Midbrain (tissue), 1 donor: ENCODE measurements around the gene SUPT5H.

Experiments
- DNase-seq: peaks from one replicate; lab custom pipeline; 2025; lab: John Stamatoyannopoulos, UW

SUPT5H gene

GRCh38 chr19:39409208-39410016 lies 36.0 kb upstream of the SUPT5H start:
- DNase-seq = peak; percentile 56

DNA sequence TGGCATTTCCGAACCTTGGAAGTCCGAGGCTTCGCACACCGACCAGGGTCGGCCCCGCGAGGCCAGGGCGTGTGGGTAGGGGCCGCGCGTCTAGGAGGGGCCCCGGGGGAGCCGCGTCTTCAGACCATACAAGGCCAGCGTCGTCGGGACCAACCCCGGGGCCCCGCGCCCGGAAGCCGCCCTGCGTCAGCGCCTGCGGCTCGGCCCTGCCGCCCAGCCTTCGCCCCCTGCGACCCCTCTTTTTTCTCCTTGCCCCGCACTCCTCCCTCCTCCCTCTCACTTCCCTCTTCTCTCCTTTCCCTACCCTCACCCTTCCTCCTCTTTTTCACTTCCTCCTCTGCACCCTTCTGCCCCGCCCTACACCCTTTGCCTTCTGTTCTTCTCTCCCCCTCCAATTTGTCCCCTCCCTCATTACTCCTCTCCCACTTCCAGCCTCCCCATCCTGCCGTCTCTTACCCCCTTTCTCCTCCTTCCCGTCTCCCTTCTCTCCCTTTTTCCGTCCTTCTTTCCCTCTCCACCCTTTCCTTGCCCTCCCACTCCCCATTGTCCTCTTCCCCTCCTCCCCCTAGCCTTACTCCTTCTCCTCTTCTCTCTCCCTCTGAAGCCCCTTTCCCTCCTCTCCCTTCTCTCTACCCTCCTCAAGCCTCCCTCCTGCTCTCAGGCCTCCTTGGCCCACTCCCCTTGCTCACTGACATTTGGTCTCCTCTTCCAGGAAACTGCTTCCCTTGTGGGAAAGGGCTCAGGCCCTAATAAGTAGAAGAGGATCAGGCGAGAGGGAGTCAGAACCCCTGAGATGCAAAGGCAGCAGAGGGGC lies 35.2 kb upstream of the SUPT5H start:
- peak; percentile 6 for DNase-seq

- DNase-seq = no peak
These were observed 34.6 kb upstream of the SUPT5H start for GRCh38 chr19:39410831-39411080.

GRCh38 chr19:39411081-39411831 lies 34.1 kb upstream of the SUPT5H start:
- DNase-seq = no peak

DNA sequence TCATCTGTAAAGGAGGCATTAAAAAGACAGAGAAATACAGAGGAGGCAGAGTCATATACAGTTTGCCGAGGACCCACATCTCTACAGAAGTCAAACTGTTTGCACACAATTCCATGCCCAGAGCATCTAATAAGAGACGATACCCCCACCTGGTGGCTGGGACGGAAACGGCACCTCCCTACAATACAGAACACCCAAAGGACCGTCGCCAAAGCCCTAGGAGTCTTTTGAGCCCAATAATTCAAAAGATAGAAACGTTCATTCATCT lies 33.6 kb upstream of the SUPT5H start:
- DNase-seq = peak; percentile 85

- DNase-seq = peak; percentile 94
These were observed 33.1 kb upstream of the SUPT5H start, which contains the start of gene PLEKHG2 for GRCh38 chr19:39412100-39412866. Gene PLEKHG2 (plus strand): TSS chr19:39412669. CDS start chr19:39414087, 1,418 bp downstream.

- DNase-seq = no peak
These were observed 32.5 kb upstream of the SUPT5H start for GRCh38 chr19:39412867-39413271.

- no peak for DNase-seq
These were observed 32.0 kb upstream of the SUPT5H start for GRCh38 chr19:39413272-39413910.

- no peak for DNase-seq
These were observed 31.3 kb upstream of the SUPT5H start for GRCh38 chr19:39413911-39414608.

DNA sequence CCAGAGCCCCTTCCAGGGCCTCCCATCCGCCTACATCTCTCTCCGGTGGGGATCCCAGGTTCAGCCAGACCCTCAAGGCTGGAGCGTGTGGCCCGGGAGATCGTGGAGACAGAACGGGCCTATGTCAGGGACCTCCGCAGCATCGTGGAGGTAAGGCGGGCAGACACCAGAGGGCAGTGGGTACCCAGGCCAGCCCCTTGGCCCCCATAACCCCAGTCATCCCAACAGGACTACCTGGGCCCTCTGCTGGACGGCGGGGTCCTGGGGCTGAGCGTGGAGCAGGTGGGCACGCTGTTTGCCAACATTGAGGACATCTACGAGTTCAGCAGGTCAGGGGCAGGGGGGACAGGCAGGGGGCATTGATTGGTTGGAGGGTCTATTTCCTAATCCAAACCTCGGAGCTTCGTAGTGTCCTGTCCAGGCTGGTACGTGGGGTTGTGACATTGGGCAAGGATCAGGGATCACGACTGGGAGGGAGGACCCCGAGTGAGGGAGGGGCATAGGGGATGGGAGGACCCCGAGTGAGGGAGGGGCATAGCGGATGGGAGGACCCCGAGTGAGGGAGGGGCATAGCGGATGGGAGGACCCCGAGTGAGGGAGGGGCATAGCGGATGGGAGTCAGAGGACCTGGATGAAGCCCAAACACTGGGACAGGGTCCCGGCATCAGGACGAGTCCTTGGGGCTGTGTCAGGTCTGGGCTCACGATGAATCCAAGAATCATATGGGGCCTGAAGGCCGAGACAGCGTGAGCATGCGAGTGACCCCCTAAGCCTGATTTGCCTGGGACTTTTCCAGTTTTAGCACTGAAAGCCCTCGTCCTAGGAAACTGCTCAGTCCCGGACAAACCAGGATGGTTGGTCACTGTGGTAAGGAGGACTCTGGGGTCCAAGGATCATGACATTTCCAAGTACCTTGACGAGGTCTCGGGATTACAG lies 30.0 kb upstream of the SUPT5H start:
- no peak for DNase-seq

GRCh38 chr19:39416152-39417120 lies 28.9 kb upstream of the SUPT5H start:
- no peak for DNase-seq

DNA sequence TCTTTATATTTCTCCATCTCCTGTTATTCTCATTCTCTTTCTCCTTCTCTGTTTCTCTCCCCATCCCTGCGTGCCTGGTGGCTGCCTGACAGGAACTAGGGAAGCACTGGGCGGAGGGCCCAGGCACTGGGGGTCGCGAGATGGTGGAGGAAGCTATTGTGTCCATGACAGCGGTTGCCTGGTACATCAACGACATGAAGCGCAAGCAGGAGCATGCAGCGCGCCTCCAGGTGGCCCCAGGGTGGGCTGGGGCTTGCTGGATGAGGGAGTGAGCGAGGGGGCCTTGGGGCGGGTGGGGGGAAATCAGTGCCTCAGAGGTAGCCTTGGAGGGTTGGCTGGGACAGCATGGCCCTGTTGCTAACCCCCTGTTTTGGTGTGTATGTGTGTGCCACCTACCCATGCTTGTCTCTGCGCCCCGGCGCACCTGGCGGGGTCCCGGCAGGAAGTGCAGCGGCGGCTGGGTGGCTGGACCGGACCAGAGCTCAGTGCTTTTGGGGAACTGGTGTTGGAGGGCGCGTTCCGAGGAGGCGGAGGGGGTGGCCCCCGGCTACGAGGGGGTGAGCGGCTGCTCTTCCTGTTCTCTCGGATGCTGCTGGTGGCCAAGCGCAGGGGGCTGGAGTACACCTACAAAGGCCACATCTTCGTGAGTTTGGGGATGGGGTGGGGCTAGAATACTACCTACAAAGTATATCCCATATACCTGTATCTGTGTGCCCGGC lies 27.8 kb upstream of the SUPT5H start:
- no peak for DNase-seq

DNA sequence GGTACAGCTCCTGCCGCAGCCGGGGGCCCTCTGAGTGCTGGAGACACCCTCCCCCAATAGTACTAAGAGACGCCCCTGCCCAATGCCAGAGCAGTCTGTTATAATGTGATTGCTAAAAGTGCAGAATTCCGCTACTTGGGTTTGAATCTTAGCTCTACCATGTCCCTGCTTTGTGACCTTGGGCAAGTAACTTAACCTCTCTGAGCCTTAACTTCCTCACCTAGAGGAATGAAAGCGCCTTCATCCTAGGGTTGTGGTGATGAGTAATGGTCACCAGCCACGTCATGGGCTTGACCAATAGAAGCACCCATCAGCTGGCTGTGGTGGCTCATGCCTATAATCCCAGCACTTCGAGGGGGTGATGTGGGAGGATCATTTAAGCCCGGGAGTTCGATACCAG lies 26.4 kb upstream of the SUPT5H start:
- no peak for DNase-seq

DNA sequence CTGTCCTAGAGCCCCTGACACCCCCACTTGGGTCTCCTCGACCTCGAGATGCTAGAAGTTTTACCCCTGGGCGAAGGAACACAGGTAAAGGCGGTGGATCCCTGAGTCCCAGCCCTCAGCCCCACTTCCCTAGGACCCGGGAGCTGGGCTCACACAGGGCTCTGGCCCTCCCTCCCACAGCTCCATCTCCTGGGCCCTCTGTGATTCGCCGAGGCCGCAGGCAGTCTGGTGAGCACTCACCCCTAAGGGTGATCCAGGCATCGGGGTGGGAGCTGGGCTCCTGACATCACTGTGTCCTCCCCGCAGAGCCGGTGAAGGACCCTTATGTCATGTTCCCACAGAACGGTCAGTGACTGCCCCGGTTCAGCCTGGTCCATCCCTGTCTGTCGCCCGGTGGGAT lies 24.6 kb upstream of the SUPT5H start:
- no peak for DNase-seq

DNA sequence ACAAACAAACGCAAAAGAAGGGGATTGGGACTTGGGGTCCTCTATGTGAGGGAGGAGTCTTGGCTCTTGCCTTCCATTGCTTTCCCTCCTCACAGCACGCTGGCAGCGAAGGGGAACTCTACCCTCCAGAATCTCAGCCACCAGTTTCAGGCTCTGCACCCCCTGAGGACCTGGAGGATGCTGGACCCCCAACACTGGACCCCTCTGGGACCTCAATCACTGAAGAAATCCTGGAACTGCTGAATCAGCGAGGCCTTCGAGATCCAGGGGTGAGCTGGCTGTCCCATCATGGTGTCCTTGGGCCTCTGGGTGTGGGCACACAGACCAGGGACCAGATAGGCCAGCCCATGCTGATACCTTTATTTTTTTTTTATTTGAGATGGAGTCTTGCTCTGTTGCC lies 23.4 kb upstream of the SUPT5H start:
- DNase-seq = no peak

DNA sequence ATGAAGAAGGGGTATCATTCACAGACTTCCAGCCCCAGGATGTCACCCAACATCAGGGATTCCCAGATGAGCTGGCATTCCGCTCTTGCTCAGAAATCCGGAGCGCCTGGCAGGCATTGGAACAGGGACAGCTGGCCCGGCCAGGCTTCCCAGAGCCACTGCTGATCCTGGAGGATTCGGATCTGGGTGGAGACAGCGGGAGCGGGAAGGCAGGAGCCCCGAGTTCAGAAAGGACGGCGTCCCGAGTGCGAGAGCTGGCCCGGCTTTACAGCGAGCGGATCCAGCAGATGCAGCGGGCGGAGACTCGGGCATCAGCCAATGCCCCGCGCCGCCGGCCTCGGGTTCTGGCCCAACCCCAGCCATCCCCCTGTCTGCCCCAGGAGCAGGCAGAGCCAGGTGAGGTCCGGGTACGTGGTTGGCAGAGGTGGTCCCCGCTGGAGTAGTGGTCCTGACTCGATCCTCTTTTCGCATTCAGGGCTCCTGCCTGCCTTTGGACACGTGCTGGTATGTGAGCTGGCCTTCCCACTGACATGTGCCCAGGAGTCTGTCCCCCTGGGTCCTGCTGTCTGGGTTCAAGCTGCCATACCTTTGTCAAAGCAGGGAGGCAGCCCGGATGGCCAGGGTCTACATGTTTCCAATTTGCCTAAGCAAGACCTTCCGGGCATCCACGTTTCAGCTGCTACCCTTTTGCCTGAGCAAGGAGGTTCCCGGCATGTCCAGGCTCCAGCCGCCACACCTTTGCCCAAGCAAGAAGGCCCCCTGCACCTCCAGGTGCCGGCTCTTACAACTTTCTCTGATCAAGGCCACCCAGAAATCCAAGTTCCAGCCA lies 21.9 kb upstream of the SUPT5H start:
- DNase-seq = no peak

DNA sequence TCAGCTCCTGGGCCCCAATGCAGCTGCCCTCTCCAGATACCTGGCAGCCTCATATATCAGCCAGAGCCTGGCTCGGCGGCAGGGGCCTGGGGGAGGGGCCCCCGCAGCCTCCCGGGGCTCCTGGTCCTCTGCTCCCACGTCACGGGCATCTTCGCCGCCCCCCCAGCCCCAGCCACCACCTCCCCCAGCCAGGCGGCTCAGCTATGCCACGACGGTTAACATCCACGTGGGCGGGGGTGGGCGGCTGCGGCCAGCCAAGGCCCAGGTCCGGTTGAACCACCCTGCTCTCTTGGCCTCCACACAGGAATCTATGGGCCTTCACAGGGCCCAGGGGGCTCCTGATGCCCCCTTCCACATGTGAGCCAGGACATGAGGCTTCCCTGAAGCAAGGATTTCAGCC lies 20.4 kb upstream of the SUPT5H start:
- DNase-seq = no peak
